Neutrophil (primary cell): ENCODE measurements around the gene PPP1CB.

Experiments
- H3K27ac ChIP-seq: fragments of 200-600 bp; sonication (generic); 2 replicates; pipeline ENCODE4 v1.5.1; 2016; ENCODE audit warnings: mild to moderate bottlenecking, moderate library complexity
- H3K27me3 ChIP-seq: fragments of 200-600 bp; sonication (generic); 2 replicates; pipeline ENCODE4 v1.6.0; 2016; ENCODE audit warnings: mild to moderate bottlenecking
- H3K36me3 ChIP-seq: fragments of 200-600 bp; sonication (generic); 2 replicates; pipeline ENCODE4 v1.5.1; 2017
- H3K4me1 ChIP-seq, 2 experiments: fragments of 200-600 bp in 1 of 2; sonication (generic) in 1 of 2; 1 replicate in 1 of 2; 2 replicates in 1 of 2; pipeline versions ENCODE4 v1.5.1 to v1.6.1; 2013 to 2016; ENCODE audit warnings: low read depth in 1 of 2, low read length in 1 of 2, mild to moderate bottlenecking in 1 of 2, moderate library complexity in 1 of 2; ENCODE audit not compliant: control insufficient read depth in 1 of 2, insufficient read depth in 1 of 2
- H3K4me3 ChIP-seq, 2 experiments: fragments of 200-600 bp in 1 of 2; sonication (generic) in 1 of 2; 1 replicate in 1 of 2; 2 replicates in 1 of 2; pipeline ENCODE4 v1.5.1; 2013 to 2016; ENCODE audit warnings: low read depth in 1 of 2, low read length in 1 of 2, mild to moderate bottlenecking in 1 of 2, moderate library complexity in 1 of 2
- H3K9me3 ChIP-seq: fragments of 200-600 bp; sonication (generic); 2 replicates; pipeline ENCODE4 v1.5.1; 2016
- CTCF ChIP-seq: fragments of 200-600 bp; sonication (generic); IDR thresholded peaks from 2 replicates; pipeline ENCODE4 v1.5.1; 2016; ENCODE audit warnings: antibody characterized with exemption

Gene PPP1CB

DNA sequence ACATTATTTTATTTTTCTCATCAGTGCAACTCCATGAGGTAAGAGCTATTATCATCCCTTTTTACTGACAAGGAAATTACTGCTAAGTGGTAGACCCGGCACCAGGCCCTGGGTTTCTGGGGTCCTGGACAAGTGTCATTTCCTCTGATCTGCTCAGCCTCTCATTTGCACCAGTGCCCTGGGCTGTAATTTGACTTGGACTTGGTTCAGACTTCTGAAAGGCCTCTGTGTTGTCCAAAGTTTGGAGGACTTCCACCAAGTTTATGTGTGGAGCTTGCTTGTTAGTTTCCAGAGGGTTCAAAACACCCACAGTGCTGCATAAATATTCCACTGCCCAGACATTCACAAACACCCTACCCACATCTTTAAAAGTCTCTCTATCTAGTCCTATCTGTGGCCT is 44.0 kb upstream of the PPP1CB start:
- no peak for TF ChIP-seq CTCF
- H3K4me1 ChIP-seq, result peaks cover under 1 to 2% of the 10 kb centered on the region in 2 experiments
- no peak overlapping the region for H3K4me3 ChIP-seq
- H3K9me3 ChIP-seq, result no peaks in the 10 kb centered on the region
- H3K27me3 ChIP-seq, result no peaks in the 10 kb centered on the region
- no peaks in the 10 kb centered on the region for H3K36me3 ChIP-seq
- no peak overlapping the region for H3K27ac ChIP-seq

DNA sequence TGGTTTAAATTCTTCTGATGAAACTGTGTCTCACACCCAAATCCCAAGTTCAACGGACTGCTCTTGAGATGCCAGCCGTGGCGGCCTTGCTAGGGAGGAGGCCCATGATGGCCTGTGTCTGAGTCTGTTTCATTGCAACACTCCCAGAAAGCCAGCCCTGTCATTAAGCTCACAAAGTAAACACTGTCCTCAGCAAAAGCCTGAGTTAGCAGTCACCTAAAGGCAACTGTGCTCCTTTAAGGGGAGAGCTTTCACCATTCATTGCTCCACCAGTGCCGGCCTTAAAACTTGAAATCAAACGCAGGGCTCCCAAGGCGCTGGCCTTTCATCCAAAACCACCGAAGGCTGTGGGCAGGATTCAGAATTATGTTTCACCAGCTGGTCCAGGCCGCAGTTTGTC is 42.5 kb upstream of the PPP1CB start:
- H3K4me3 ChIP-seq, result no peak overlapping the region

GRCh38 chr2:28710545-28710944 is 41.1 kb upstream of the PPP1CB start:
- Histone ChIP-seq H3K36me3 (no peaks in the 10 kb centered on the region), H3K9me3 (no peaks in the 10 kb centered on the region)
- TF ChIP-seq CTCF, result no peak

More for the DNA sequence above, 42.5 kb upstream of the PPP1CB start:
- H3K27me3 ChIP-seq, result no peaks in the 10 kb centered on the region
- no peak overlapping the region for H3K27ac ChIP-seq
- H3K4me1 ChIP-seq, result peaks cover 0 to 8% of the 10 kb centered on the region in 2 experiments
- H3K36me3 ChIP-seq, result no peaks in the 10 kb centered on the region
- no peaks in the 10 kb centered on the region for H3K9me3 ChIP-seq
- TF ChIP-seq CTCF, result no peak

GRCh38 chr2:28713577-28714298 is 37.9 kb upstream of the PPP1CB start:
- Histone ChIP-seq H3K27ac (peak overlapping the region; percentile 41), H3K4me3 (no peak overlapping the region), H3K27me3 (no peaks in the 10 kb centered on the region), H3K4me1 (peaks cover 28 to 44% of the 10 kb centered on the region in 2 experiments), H3K9me3 (no peaks in the 10 kb centered on the region), H3K36me3 (no peaks in the 10 kb centered on the region)
- TF ChIP-seq CTCF, result no peak

More at GRCh38 chr2:28710545-28710944, 41.1 kb upstream of the PPP1CB start:
- no peak overlapping the region for H3K4me3 ChIP-seq
- H3K4me1 ChIP-seq, result peaks cover 3 to 19% of the 10 kb centered on the region in 2 experiments
- H3K27me3 ChIP-seq, result no peaks in the 10 kb centered on the region
- H3K27ac ChIP-seq, result no peak overlapping the region

- H3K9me3 ChIP-seq, result no peaks in the 10 kb centered on the region
- no peaks in the 10 kb centered on the region for H3K27me3 ChIP-seq
- H3K27ac ChIP-seq, result peak overlapping the region; percentile 95
- peak overlapping the region; percentile 30 to 39 for H3K4me3 ChIP-seq
- peaks cover 28 to 44% of the 10 kb centered on the region in 2 experiments for H3K4me1 ChIP-seq
- no peaks in the 10 kb centered on the region for H3K36me3 ChIP-seq
- TF ChIP-seq CTCF, result no peak
Observed at GRCh38 chr2:28716265-28716865, 35.3 kb upstream of the PPP1CB start.
